Stomach (tissue), 4 donors: Measurements from ENCODE around the gene AIG1.
"Not testable (repeated sequence)": the region's sequence is repeated elsewhere in the genome, so short reads cannot be mapped to it uniquely, and the experiment has no call there.

Source experiments
- CTCF ChIP-seq, 7 experiments: fragments of 450-650 bp in 4 of 7; fragments of 200-600 bp in 3 of 7; sonication (generic) in 3 of 7; IDR thresholded peaks; one replicate each; pipeline ENCODE4 v1.5.1; 2016 to 2019; ENCODE audit warnings: antibody characterized with exemption in 7 of 7, control low read depth in 2 of 7, mild to moderate bottlenecking in 1 of 7
- EP300 ChIP-seq: sonication (generic); formaldehyde crosslinking; IDR thresholded peaks from one replicate; pipeline ENCODE4 v1.6.1; 2017; ENCODE audit warnings: antibody characterized with exemption

- not testable (repeated sequence) for TF ChIP-seq CTCF (IDR thresholded peaks at IDR 0.05); EP300
Measured at GRCh38 chr6:143139884-143140283, 79.2 kb downstream of the AIG1 start.
